Osteocyte (in vitro differentiated cells): ENCODE data around the gene FIGNL2. TPM values are rescaled to one million over a fixed set of nuclear protein-coding genes. Genes with fewer than 3 reads are reported as not detected.

Experiments
- DNase-seq: peaks from one replicate; pipeline ENCODE4 v3.0.0; 2021; ENCODE audit warnings: mixed read lengths; ENCODE audit not compliant: unreplicated experiment; ENCODE audit errors: extremely low spot score
- H3K27ac Mint-ChIP-seq: one replicate; pipeline ENCODE4 v1.8.0; 2021; ENCODE audit warnings: mild to moderate bottlenecking, mixed read lengths; ENCODE audit not compliant: unreplicated experiment
- H3K27me3 Mint-ChIP-seq: one replicate; pipeline ENCODE4 v1.8.0; 2021; ENCODE audit warnings: mixed read lengths; ENCODE audit not compliant: unreplicated experiment
- H3K36me3 Mint-ChIP-seq: one replicate; pipeline ENCODE4 v1.8.0; 2021; ENCODE audit warnings: mixed read lengths; ENCODE audit not compliant: unreplicated experiment
- H3K4me1 Mint-ChIP-seq: one replicate; pipeline ENCODE4 v1.8.0; 2021; ENCODE audit warnings: mixed read lengths; ENCODE audit not compliant: unreplicated experiment
- H3K4me3 Mint-ChIP-seq: one replicate; pipeline ENCODE4 v1.8.0; 2021; ENCODE audit warnings: mild to moderate bottlenecking, moderate library complexity, mixed read lengths; ENCODE audit not compliant: unreplicated experiment
- H3K9me3 Mint-ChIP-seq: one replicate; pipeline ENCODE4 v1.8.0; 2021; ENCODE audit warnings: mixed read lengths; ENCODE audit not compliant: unreplicated experiment
- total RNA-seq: library from RNA; stranded (reverse); gene quantifications from 2 replicates; pipeline ENCODE4 v1.2.1, GENCODE V29; 2021
- TF ChIP-seq, protein P1 (sequence below): fragments of 200-600 bp; sonication (generic); IDR thresholded peaks from 2 replicates; pipeline ENCODE4 v1.5.0; 2021; ENCODE audit warnings: antibody characterized with exemption, mild to moderate bottlenecking, moderate library complexity

The FIGNL2 gene
- total RNA-seq, 1 donor from 2014 or later: 0.08 TPM

DNA sequence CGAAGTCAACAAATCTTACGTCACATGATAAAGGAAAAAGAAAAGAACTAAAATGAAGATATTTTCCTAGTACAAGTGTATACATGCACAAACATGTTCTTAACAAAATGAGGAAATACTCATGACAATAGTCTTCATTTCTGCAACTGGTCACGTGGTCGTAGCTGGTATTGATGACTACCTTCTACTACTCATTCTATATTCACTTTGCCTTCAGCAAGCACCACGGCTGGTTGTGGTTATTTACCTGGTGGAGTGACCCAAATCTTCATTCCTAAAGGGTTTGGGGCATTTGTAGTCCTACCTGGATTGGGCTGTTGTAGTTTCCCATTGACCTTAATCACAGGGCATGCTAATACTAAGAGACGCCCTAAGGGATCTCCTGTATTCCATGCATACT lies 51.2 kb downstream of the FIGNL2 start:
- DNase-seq: no peak
- Mint-ChIP-seq H3K4me1 (no peaks in the 10 kb centered on the region), H3K9me3 (no peaks in the 10 kb centered on the region), H3K27me3 (no peaks in the 10 kb centered on the region), H3K27ac (no peak overlapping the region), H3K36me3 (no peaks in the 10 kb centered on the region), H3K4me3 (no peak overlapping the region)
- TF ChIP-seq, protein P1, sequence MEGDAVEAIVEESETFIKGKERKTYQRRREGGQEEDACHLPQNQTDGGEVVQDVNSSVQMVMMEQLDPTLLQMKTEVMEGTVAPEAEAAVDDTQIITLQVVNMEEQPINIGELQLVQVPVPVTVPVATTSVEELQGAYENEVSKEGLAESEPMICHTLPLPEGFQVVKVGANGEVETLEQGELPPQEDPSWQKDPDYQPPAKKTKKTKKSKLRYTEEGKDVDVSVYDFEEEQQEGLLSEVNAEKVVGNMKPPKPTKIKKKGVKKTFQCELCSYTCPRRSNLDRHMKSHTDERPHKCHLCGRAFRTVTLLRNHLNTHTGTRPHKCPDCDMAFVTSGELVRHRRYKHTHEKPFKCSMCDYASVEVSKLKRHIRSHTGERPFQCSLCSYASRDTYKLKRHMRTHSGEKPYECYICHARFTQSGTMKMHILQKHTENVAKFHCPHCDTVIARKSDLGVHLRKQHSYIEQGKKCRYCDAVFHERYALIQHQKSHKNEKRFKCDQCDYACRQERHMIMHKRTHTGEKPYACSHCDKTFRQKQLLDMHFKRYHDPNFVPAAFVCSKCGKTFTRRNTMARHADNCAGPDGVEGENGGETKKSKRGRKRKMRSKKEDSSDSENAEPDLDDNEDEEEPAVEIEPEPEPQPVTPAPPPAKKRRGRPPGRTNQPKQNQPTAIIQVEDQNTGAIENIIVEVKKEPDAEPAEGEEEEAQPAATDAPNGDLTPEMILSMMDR: no peak

DNA sequence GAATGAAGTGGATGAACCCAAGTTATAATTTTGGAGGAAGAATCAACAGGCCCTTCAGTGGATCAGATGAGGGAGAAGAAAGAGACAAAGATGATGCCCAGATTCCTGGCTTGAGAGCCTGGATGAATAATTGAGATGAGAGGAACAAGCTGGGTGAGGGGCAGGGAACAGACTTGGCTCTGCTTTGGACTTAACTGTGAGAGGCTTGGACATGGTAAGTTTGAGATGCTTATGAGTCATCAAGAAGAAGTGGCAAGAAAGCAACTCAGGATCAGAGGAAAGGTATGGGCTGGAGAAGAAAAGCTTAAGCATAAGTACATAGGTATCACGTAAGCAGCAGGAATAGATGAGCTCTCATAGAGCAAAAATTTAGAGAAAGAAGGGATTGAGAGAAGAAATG lies 55.3 kb downstream of the FIGNL2 start:
- Mint-ChIP-seq H3K4me1 (peaks cover 5% of the 10 kb centered on the region), H3K4me3 (no peak overlapping the region), H3K9me3 (no peaks in the 10 kb centered on the region), H3K27me3 (no peaks in the 10 kb centered on the region), H3K27ac (no peak overlapping the region), H3K36me3 (no peaks in the 10 kb centered on the region)
- TF ChIP-seq, protein P1: no peak
- no peak for DNase-seq

DNA sequence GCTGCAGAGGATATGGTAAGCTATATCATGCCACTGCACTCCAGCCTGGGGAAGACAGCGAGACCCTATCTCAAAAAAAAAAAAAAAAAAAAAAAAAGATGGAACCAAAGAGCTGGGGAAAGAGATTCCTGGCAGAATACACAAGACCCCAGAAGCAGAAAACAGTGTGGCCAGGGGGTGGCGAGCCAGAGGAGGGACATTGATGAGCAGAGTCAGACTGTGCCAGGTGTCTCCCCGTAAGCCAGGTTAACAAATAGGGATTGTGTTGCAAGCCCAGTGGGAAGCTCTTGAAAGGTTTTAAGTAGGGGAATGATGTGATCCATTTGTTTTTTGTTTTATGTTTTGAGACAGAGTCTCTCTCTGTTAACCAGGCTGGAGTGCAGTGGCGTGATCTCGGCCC lies 56.1 kb downstream of the FIGNL2 start:
- Mint-ChIP-seq H3K27me3 (no peaks in the 10 kb centered on the region), H3K9me3 (no peaks in the 10 kb centered on the region), H3K27ac (no peak overlapping the region), H3K4me1 (peaks cover 5% of the 10 kb centered on the region), H3K4me3 (no peak overlapping the region), H3K36me3 (no peaks in the 10 kb centered on the region)
- TF ChIP-seq, protein P1: no peak
- no peak for DNase-seq

DNA sequence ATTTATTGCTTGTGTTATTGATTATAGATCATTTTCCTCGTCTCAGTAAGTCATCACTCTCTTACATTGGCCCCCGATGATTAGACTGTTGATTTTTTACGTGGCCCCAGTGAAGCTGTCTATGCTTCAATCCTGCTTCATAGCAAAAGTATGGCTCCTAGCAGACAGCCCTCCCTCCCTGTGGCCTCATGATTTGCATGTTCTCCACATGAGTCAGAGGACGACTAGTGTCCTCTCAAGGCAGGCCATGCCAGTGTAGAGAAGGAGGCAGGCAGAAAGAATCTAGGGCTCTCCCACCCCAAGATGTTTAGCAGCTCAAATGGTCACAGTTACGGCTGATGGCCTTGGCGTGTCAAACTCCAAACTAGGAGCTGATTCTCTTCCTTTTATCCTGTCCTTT lies 59.6 kb downstream of the FIGNL2 start:
- H3K36me3 Mint-ChIP-seq: no peaks in the 10 kb centered on the region
- H3K4me3 Mint-ChIP-seq: no peak overlapping the region
- H3K27ac Mint-ChIP-seq: no peak overlapping the region
- no peaks in the 10 kb centered on the region for H3K27me3 Mint-ChIP-seq
- peaks cover 5% of the 10 kb centered on the region for H3K4me1 Mint-ChIP-seq
- TF ChIP-seq, protein P1: no peak
- DNase-seq: no peak
- H3K9me3 Mint-ChIP-seq: no peaks in the 10 kb centered on the region

DNA sequence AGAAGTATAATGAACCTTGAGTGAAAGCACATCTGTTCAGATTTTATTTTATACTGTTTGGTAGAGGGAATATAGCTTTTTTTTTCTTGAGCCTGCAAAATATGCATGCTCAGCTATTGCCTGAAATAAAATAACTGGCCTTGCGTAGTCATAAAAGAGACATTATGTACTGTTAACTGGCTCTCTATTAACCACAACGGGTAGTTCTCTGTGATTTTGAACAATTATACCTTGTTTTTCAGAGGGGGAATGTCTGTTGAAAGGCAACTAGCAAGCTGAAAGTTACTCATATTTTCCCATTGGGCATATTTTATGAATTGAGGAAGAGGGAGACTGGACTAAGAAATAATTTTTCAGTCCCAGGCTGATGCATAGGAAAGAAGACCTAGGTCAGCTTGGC lies 62.6 kb downstream of the FIGNL2 start:
- H3K4me1 Mint-ChIP-seq: peaks cover 5% of the 10 kb centered on the region
- H3K36me3 Mint-ChIP-seq: no peaks in the 10 kb centered on the region
- TF ChIP-seq, protein P1: no peak
- no peak overlapping the region for H3K27ac Mint-ChIP-seq
- no peaks in the 10 kb centered on the region for H3K9me3 Mint-ChIP-seq
- no peak overlapping the region for H3K4me3 Mint-ChIP-seq
- H3K27me3 Mint-ChIP-seq: no peaks in the 10 kb centered on the region
- DNase-seq: no peak
